Measurements from ENCODE around the gene FAM117A.

The FAM117A gene

GRCh38 chr17:49763735-49764558, at the start of gene FAM117A:
TSS of gene FAM117A (minus strand) at chr17:49764131. CDS start at chr17:49764087, 44 bp downstream.
- peak; percentile 96 for DNase-seq

- DNase-seq = no peak
Measured at GRCh38 chr17:49809056-49809455, 45.1 kb upstream of the FAM117A start.

DNA sequence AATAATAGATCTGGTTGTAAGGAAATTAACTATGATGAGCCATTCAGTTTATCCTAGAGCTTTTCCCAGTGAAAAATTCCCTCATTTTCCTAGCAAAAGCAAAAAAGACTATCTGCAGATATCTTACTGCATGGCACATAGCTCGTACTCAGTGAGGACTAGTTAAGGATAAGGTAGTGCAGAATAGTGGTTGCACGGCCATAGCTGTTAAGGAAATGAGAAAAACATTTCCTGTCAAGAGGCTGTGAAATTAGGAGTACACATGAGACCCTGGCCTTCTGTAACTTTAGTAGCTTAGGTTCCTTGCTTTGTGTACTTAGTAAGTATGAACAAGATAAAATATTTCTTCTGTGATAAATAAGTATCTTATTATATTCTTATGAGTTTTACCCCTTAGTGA, 34.8 kb upstream of the FAM117A start:
- DNase-seq = no peak

DNA sequence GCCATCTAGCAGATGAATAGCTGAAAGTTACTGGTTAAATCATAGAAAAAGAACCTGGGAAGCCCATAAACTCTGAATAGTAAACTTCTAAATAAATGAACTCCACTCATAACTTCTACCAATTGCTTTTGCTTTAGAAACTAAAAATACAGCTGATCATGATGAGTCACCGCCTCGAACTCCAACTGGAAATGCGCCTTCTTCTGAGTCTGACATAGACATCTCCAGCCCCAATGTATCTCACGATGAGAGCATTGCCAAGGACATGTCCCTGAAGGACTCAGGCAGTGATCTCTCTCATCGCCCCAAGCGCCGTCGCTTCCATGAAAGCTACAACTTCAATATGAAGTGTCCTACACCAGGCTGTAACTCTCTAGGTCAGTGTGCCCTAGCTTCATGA, 34.3 kb upstream of the FAM117A start:
- DNase-seq = no peak

DNA sequence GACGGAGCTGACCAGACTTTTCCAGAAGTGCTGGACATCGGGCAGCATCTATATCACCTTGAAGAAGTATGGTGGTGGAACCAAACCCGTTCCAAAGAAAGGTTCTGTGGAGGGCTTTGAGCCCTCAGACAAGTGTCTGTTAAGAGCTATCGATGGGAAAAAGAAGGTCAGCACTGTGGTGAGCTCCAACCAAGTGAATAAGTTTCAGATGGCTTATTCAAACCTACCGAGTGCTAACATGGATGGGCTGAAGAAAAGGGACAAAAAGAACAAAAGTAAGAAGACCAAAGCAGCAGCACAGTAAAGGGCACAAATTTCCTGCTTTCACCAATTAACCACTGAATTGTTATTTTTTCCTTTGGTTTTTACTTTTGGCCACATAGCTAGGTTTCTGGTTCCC, 31.4 kb upstream of the FAM117A start:
- DNase-seq = no peak

DNA sequence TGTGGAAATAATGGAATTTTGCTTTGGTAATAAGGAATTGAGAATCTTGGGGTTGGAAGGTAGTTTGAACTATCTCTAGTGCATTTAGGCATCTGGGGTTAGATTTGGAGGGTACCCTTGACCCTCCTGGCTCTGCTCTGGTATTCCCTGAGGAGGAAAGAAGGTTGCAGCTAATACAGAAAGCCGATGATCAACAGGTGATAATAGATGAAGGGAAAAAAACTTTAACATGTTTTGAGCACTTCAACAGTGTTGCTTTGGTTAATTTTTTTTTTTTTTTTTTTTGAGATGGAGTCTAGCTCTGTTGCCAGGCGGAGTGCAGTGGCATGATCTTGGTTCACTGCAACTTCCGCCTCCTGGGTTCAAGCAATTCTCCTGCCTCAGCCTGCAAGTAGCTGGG, 29.4 kb upstream of the FAM117A start:
- DNase-seq = no peak

DNA sequence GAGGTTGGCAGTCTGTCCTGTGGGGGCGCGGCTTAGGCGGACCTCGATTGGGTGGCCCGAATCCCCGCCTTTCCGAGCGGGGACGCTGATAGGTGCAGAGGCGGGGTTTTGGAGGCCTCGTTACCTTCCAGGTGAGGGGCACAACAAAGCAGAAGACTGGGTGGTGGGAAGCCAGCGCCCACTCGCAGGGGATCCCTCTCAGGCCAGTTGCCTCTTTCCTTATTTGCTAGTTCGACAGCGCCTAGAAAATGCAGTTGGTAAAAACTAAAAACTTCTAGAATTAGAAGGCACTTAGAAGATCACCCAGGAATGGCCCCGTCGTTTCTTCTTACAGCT, 25.3 kb upstream of the FAM117A start:
- no peak for DNase-seq

DNA sequence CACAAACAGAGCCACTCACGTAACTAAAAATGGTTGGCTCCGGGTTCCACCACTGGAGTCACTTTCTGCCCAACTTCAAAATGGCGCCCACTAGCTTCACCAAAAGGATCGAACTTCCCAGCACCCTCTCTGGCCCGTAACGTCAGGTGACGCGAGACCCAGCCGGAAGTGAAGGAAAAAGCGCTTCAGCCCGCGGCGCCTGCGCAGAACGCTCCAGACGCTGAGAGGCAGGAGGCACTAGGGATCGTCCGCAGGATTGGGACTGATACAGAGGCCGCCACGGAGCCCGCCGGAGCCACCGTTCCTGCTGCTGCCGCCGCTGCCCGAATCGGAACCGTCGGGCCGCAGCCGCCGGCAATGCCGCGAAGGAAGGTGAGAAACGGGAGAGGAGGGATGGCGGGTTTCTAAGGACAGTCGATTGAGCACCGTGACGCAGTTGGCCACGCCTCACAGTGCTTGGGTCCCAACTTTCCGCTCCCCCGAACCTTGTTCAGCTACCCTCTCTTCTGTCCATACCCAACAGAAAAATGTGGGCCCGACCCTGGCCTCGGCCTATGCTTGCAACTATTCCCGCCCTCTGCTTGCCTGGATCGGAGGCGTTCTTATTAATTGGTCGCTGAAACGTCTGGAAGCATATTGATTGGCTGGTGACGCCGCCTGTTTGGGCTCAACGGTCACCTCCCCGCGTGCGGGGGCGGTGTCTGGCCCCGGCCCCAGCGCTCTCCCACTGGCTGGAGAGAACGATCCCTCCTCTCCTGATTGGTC, 24.7 kb upstream of the FAM117A start, which contains the start of gene KAT7:
Gene KAT7, plus strand, starts transcription at position 204 of the 765 bp plus-strand sequence. Its CDS starts 154 bp downstream, at position 358.
- DNase-seq = peak; percentile 94

GRCh38 chr17:49787884-49788477, 24.1 kb upstream of the FAM117A start:
- peak; percentile 30 for DNase-seq

GRCh38 chr17:49784636-49785035, 20.7 kb upstream of the FAM117A start:
- no peak for DNase-seq

DNA sequence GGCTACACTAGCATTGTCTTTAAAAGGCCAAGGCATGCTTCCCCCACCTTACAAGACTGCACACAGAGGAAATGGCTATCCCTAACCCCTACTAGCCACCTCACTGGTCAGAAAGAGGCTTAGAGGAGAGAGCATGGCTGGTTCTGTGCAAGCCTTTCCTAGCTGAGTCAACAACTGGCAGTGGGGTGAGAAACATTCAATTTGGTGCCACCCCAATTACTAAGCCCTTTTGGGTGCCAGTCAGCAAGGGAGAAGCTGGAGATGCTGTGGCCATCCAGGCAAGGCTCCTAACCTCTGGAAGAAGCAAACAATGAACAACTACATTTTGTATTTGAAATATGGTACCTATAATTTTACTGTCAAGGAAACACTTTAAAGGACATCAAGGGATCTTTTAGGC, 19.9 kb upstream of the FAM117A start:
- DNase-seq = no peak

DNA sequence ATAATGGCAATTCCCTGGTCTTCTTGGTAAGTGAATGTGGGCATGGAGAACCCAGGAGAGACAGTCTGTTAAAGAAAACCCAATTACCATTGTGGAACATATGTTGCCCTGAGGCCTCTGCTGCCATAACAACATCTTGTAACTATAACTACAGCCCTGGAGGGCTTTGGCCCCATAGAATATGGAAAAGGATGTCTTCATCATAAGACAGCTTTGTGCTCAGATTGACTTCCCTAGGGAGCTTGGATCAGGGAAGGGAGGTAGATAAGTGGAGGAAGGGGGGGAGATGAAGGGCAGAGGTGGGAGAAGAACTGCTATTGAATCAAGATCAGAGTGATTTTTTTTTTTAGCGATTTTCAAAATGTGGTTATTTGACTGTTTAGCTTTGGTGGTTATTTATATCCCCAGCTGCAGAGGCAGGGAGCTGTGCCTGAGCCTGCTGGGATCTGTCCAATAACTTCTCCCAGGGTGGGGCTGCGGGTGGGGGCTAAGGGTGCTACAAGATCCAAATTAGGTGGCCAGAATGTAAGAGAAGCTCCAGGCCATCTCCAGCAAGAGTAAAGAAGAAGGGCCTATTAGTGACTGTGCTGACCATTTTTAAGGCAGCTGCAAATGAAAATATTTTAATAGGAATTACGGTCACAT, 19.3 kb upstream of the FAM117A start:
- DNase-seq = no peak

DNA sequence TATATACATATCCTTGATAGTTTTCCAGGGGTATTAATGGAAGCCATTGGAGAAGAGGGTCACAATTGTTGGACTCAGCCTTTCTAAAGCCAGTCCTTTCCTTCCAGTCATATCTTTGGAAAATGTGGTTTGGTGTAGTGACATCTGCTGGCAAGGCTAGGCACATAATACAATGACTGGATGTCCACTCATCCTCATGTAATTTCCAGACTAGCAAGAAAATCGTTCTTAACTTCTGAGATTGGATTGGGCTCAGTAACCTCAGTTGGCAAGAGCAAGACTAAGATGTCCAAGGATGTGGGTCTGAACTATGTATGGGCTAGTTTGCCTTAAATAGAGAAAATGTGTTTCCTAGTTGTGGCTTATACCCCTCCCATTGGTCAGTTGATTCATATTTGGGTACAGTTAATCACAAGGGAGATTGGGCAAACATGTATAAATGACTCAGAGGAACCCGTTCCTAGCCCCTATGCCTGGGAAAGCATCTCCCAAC, 15.9 kb upstream of the FAM117A start:
- no peak for DNase-seq

DNA sequence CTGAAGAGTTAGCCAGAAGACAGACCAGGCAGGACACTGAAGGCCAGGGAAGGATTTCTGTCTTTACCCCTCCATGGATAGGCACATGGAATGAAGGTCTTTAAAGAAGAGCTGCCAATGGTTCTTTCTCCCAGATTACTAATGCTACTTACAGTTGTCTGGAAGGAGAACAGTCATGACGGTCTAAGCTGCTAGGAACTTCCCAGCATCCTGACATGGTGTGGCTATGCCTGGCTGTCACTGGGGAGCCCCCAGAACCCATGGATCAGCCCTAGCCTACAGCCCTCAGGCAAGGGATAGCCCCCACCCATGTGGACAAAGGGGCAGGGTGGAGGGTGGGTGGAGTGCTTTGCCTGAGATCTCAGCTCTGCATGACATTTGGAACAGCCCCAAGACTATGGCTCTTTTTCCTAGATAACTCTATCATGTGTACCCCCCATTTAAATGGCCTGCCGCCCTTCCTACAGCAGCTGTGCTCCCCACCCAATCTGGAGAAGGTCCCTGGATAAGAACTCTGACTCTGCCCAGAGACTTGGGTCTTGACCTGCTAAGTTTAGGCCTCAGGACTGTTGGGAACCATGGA, 15.3 kb upstream of the FAM117A start:
- DNase-seq = no peak

GRCh38 chr17:49777563-49777962, 13.6 kb upstream of the FAM117A start:
- DNase-seq = no peak

DNA sequence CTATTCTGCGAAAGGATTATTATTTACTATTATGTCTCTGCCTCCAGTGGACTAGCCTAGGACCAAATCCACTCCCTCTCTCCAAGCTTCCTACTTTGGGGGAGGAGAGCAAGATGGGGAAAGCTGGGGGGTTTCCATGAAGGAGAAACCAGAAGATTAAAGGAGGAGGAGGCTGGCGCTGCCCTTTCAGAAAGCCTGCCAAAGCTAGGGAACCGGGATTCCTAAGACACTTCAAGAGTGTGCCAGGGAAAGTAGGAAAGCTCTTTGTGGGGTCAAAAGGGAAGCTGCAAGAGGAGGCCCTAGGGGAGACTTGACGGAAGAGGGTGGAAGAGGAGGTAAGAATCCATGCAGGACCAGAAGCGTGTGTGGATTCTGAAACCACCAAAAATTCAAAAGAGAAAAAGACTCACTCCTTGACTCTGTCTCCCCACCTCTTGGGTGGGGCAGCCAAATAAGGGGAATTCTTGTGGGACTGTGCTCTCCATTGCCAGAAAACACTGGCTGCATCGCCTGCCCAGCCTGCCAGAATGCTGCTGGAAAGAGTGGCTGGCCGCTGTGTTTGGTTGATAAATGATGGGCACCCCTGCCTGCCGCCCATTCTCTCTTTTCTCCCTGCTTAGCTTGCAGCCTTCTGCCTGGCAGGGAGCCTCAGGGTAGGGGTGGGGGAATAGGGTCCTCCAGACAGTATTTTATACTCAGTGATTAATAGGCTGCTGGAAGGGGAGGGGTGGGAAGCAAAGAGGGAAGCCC, 12.8 kb upstream of the FAM117A start:
- DNase-seq = no peak

- no peak for DNase-seq
Measured at GRCh38 chr17:49775546-49776260, 11.8 kb upstream of the FAM117A start.

GRCh38 chr17:49766918-49767530, 3.1 kb upstream of the FAM117A start:
- no peak for DNase-seq

DNA sequence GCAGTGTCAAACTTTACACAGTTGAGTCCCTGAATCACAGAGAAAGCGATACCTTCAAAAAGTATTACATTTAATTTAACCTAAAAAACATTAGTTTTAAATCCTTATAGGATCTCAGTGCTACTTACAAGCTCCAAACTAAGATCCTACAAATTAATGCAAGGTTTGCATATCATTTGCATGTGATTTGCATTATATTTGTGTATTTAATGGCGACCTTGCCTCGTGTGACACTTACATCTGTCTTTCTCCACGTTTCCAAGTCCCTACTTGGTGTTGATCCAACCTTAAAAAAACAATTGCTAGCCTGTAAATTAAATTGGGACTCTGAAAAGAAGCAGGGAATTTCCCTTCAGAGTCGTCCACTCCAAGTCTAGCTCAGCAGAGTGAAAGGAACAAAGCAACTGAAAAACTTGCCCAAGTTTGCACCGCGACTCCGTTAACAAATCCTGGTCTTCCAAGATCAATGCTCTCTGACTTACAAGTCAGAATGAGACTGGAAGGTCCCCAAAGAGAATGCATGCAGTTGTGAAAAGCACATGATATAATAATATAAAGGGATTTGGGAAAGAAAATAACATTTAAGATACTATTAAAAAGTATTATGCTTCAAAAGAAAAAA, 739 bp upstream of the FAM117A start:
- no peak for DNase-seq

All from KG1 (cell line).